Ishikawa (cell line): ENCODE data around the gene NLK.

Experiments used
- CEBPB ChIP-seq: IDR thresholded peaks from 2 replicates; pipeline ENCODE4 v1.6.1; 2012
- CREB1 ChIP-seq: IDR thresholded peaks from 2 replicates; pipeline ENCODE4 v1.6.1; 2012; ENCODE audit warnings: low read depth
- EGR1 ChIP-seq: IDR thresholded peaks from 2 replicates; pipeline ENCODE4 v1.6.1; 2012
- EP300 ChIP-seq: IDR thresholded peaks from 2 replicates; pipeline ENCODE4 v1.6.1; 2012; ENCODE audit warnings: borderline replicate concordance
- FOXM1 ChIP-seq: IDR thresholded peaks from 2 replicates; pipeline ENCODE4 v1.6.1; 2012; ENCODE audit warnings: low read depth, borderline replicate concordance
- MAX ChIP-seq: IDR thresholded peaks from 2 replicates; pipeline ENCODE4 v1.6.1; 2012
- NFIC ChIP-seq: IDR thresholded peaks from 2 replicates; pipeline ENCODE4 v1.6.1; 2012
- RAD21 ChIP-seq: IDR thresholded peaks from 2 replicates; pipeline ENCODE4 v1.6.1; 2012; ENCODE audit warnings: low read depth
- REST ChIP-seq: IDR thresholded peaks from 2 replicates; pipeline ENCODE4 v1.6.1; 2012; ENCODE audit warnings: low read depth, mild to moderate bottlenecking
- TAF1 ChIP-seq: IDR thresholded peaks from 2 replicates; pipeline ENCODE4 v1.6.1; 2012; ENCODE audit warnings: low read depth, mild to moderate bottlenecking
- TCF12 ChIP-seq: IDR thresholded peaks from 2 replicates; pipeline ENCODE4 v1.6.1; 2012; ENCODE audit warnings: low read depth
- TEAD4 ChIP-seq: IDR thresholded peaks from 2 replicates; pipeline ENCODE4 v1.6.1; 2012
- USF1 ChIP-seq: IDR thresholded peaks from 2 replicates; pipeline ENCODE4 v1.6.1; 2012
- YY1 ChIP-seq: IDR thresholded peaks from 2 replicates; pipeline ENCODE4 v1.6.1; 2012; ENCODE audit warnings: low read depth
- ZBTB7A ChIP-seq: IDR thresholded peaks from 2 replicates; pipeline ENCODE4 v1.6.1; 2012; ENCODE audit warnings: low read depth

Gene NLK

GRCh38 chr17:28188841-28189263, 146.4 kb downstream of the NLK start:
- no peak for TF ChIP-seq RAD21
- TF ChIP-seq TAF1 = no peak
- no peak for TF ChIP-seq TEAD4
- TF ChIP-seq ZBTB7A = no peak
- no peak for TF ChIP-seq NFIC
- TF ChIP-seq YY1 = no peak
- no peak for TF ChIP-seq TCF12
- no peak for TF ChIP-seq REST
- TF ChIP-seq CREB1 = no peak
- TF ChIP-seq FOXM1 = no peak
- no peak for TF ChIP-seq EP300
- TF ChIP-seq CEBPB = no peak
- TF ChIP-seq EGR1 = no peak
- no peak for TF ChIP-seq MAX
- TF ChIP-seq USF1 = no peak

- no peak for TF ChIP-seq CEBPB
- TF ChIP-seq FOXM1 = no peak
- no peak for TF ChIP-seq RAD21
- no peak for TF ChIP-seq TAF1
- TF ChIP-seq EP300 = no peak
- no peak for TF ChIP-seq REST
- no peak for TF ChIP-seq YY1
- TF ChIP-seq NFIC = no peak
- TF ChIP-seq TEAD4 = no peak
- TF ChIP-seq CREB1 = no peak
- TF ChIP-seq USF1 = no peak
- TF ChIP-seq MAX = no peak
- no peak for TF ChIP-seq ZBTB7A
- no peak for TF ChIP-seq EGR1
- TF ChIP-seq TCF12 = no peak
Measured at GRCh38 chr17:28189667-28190066, 147.2 kb downstream of the NLK start.

- TF ChIP-seq EGR1 (no peak), USF1 (no peak), YY1 (no peak), MAX (no peak), TAF1 (no peak), CREB1 (no peak), TCF12 (no peak), FOXM1 (no peak), ZBTB7A (no peak), CEBPB (no peak), TEAD4 (no peak), REST (no peak), RAD21 (no peak), NFIC (no peak), EP300 (no peak)
Measured at GRCh38 chr17:28191018-28191417, 148.5 kb downstream of the NLK start.

- no peak for TF ChIP-seq MAX
- TF ChIP-seq NFIC = no peak
- TF ChIP-seq CREB1 = no peak
- TF ChIP-seq CEBPB = no peak
- no peak for TF ChIP-seq TEAD4
- TF ChIP-seq EP300 = no peak
- no peak for TF ChIP-seq USF1
- no peak for TF ChIP-seq TAF1
Measured at GRCh38 chr17:28193241-28193640, 150.8 kb downstream of the NLK start.
